HG03095 (cell line): ENCODE measurements around the gene SYT7.

ENCODE experiments used
- ATAC-seq: cut with Tn5 transposase; IDR thresholded peaks from one replicate; pipeline ENCODE4 v1.9.1; 2021; ENCODE audit warnings: moderate library complexity; ENCODE audit not compliant: unreplicated experiment

SYT7 gene

GRCh38 chr11:61518032-61518795 is 62.7 kb downstream of the SYT7 start:
- ATAC-seq: no peak

- no peak for ATAC-seq
These were observed 64.0 kb downstream of the SYT7 start for GRCh38 chr11:61516675-61517572.

- ATAC-seq: no peak
These were observed 64.7 kb downstream of the SYT7 start for GRCh38 chr11:61516191-61516590.

GRCh38 chr11:61515686-61516085 is 65.2 kb downstream of the SYT7 start:
- no peak for ATAC-seq

- no peak for ATAC-seq
These were observed 66.6 kb downstream of the SYT7 start for GRCh38 chr11:61514050-61514917.

- ATAC-seq: no peak
These were observed 67.6 kb downstream of the SYT7 start for GRCh38 chr11:61513143-61513765.

- no peak for ATAC-seq
These were observed 68.4 kb downstream of the SYT7 start for GRCh38 chr11:61512435-61512834.

GRCh38 chr11:61511383-61511782 is 69.5 kb downstream of the SYT7 start:
- no peak for ATAC-seq

GRCh38 chr11:61510974-61511373 is 69.9 kb downstream of the SYT7 start:
- no peak for ATAC-seq

GRCh38 chr11:61510166-61510919 is 70.5 kb downstream of the SYT7 start:
- no peak for ATAC-seq

- ATAC-seq: peak; percentile 64
These were observed 71.5 kb downstream of the SYT7 start for GRCh38 chr11:61509043-61510029.

- ATAC-seq: no peak
These were observed 72.7 kb downstream of the SYT7 start, which contains the start of gene LRRC10B for GRCh38 chr11:61507962-61508861. LRRC10B (plus strand) TSS chr11:61508749; CDS start chr11:61508999, 250 bp downstream.

- no peak for ATAC-seq
These were observed 73.7 kb downstream of the SYT7 start for GRCh38 chr11:61507012-61507768.

- ATAC-seq: no peak
These were observed 75.2 kb downstream of the SYT7 start for GRCh38 chr11:61505640-61506155.

- ATAC-seq: no peak
These were observed 75.8 kb downstream of the SYT7 start for GRCh38 chr11:61505106-61505505.

GRCh38 chr11:61503135-61503770 is 77.6 kb downstream of the SYT7 start:
- no peak for ATAC-seq
